Tibial artery (tissue), 4 donors: Measurements from ENCODE around the gene GNPTAB.
"Not testable (repeated sequence)": the region's sequence is repeated elsewhere in the genome, so short reads cannot be mapped to it uniquely, and the experiment has no call there.

Source experiments
- DNase-seq, 2 donors: peaks; one replicate each; pipeline ENCODE4 v3.0.0-alpha.2; 2019
- H3K27ac ChIP-seq, 2 donors: fragments of 200-600 bp; sonication (generic) in 1 of 2; 1 replicate in 1 of 2; 2 replicates in 1 of 2; pipeline ENCODE4 v1.5.1; 2018 to 2019; ENCODE audit warnings: mild to moderate bottlenecking in 1 of 2
- H3K27me3 ChIP-seq, 2 donors: fragments of 200-600 bp; sonication (generic) in 1 of 2; one replicate each; pipeline versions ENCODE4 v1.5.1 to v1.6.0; 2016 to 2019
- H3K36me3 ChIP-seq, 3 donors: fragments of 200-600 bp; sonication (generic) in 2 of 3; one replicate each; pipeline ENCODE4 v1.5.1; 2016 to 2019; ENCODE audit warnings: mild to moderate bottlenecking in 2 of 3
- H3K4me1 ChIP-seq, 4 donors: fragments of 200-600 bp; sonication (generic) in 2 of 4; 1 replicate in 3 of 4; 2 replicates in 1 of 4; pipeline ENCODE4 v1.5.1; 2016 to 2019
- H3K4me3 ChIP-seq, 2 donors: fragments of 200-600 bp; sonication (generic) in 1 of 2; 1 replicate in 1 of 2; 2 replicates in 1 of 2; pipeline ENCODE4 v1.5.1; 2018 to 2019; ENCODE audit warnings: mild to moderate bottlenecking in 2 of 2
- H3K9me3 ChIP-seq, 3 donors: fragments of 200-600 bp; sonication (generic) in 1 of 3; one replicate each; pipeline ENCODE4 v1.5.1; 2016 to 2019
- intact Hi-C: fragments of 100-400 bp; cut with DNase I; formaldehyde crosslinking; loops from one replicate; pipeline ENCODE4 v1.15.0; 2023; ENCODE audit warnings: low total_unique reads
- TF ChIP-seq, protein P1 (sequence below), 2 experiments: fragments of 200-600 bp in 1 of 2; fragments of 450-650 bp in 1 of 2; IDR thresholded peaks; one replicate each; pipeline ENCODE4 v1.5.1; 2017 to 2019; ENCODE audit warnings: antibody characterized with exemption in 2 of 2, mild to moderate bottlenecking in 1 of 2, moderate library complexity in 1 of 2

Gene GNPTAB

DNA sequence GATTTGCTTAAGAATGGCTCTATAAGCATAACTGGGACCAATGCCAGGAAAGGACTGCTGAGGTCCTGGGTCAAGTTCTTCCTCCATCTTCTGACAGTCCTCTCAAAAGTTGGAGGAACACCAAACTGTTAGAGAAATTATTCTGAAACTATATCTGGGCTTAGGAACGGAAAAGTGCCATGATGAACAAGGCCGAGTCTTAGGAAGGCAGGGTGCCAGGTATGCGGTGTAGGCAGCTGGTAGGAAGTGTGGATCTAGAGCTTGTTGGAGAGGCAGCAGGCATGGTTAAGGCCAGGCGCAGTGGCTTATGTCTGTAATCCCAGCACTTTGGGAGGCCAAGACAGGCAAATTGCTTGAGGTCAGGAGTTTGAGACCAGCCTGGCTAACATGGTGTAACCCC, 7.7 kb downstream of the GNPTAB start:
- intact Hi-C loops, result no loop called here
- DNase-seq, result no peak
- Histone ChIP-seq H3K36me3 (no peaks in the 10 kb centered on the region), H3K4me3 (no peak overlapping the region), H3K27me3 (no peaks in the 10 kb centered on the region), H3K27ac (no peak overlapping the region), H3K9me3 (no peaks in the 10 kb centered on the region), H3K4me1 (peaks cover 0 to 19% (median 6%) of the 10 kb centered on the region in 4 donors)
- TF ChIP-seq, protein P1, sequence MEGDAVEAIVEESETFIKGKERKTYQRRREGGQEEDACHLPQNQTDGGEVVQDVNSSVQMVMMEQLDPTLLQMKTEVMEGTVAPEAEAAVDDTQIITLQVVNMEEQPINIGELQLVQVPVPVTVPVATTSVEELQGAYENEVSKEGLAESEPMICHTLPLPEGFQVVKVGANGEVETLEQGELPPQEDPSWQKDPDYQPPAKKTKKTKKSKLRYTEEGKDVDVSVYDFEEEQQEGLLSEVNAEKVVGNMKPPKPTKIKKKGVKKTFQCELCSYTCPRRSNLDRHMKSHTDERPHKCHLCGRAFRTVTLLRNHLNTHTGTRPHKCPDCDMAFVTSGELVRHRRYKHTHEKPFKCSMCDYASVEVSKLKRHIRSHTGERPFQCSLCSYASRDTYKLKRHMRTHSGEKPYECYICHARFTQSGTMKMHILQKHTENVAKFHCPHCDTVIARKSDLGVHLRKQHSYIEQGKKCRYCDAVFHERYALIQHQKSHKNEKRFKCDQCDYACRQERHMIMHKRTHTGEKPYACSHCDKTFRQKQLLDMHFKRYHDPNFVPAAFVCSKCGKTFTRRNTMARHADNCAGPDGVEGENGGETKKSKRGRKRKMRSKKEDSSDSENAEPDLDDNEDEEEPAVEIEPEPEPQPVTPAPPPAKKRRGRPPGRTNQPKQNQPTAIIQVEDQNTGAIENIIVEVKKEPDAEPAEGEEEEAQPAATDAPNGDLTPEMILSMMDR (IDR thresholded peaks at IDR 0.05), result no peak

DNA sequence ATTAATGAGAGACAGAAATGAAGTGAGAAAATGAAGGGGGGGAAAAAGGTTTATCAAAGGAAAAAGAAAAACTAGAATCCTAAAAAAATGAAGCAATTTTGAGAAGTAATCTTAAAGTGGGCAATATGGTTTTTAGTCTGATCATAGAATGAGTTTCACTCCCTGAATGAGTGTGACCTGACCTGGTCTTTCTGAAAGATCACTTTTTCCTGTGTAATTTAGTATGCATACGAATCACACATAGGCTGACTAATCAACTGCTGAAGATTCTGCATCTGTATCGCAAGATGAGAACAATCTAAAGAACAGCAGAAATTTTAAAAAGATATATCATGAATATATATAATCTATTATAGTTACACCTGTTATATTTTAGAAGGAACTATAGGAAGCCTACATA, 11.3 kb downstream of the GNPTAB start:
- Histone ChIP-seq H3K27ac (no peak overlapping the region), H3K4me3 (no peak overlapping the region), H3K4me1 (peaks cover 0 to 7% (median 3%) of the 10 kb centered on the region in 4 donors), H3K36me3 (no peaks in the 10 kb centered on the region), H3K27me3 (no peaks in the 10 kb centered on the region), H3K9me3 (no peaks in the 10 kb centered on the region)
- intact Hi-C loops, result no loop called here
- DNase-seq, result no peak
- TF ChIP-seq, protein P1 (IDR thresholded peaks at IDR 0.05), result no peak

DNA sequence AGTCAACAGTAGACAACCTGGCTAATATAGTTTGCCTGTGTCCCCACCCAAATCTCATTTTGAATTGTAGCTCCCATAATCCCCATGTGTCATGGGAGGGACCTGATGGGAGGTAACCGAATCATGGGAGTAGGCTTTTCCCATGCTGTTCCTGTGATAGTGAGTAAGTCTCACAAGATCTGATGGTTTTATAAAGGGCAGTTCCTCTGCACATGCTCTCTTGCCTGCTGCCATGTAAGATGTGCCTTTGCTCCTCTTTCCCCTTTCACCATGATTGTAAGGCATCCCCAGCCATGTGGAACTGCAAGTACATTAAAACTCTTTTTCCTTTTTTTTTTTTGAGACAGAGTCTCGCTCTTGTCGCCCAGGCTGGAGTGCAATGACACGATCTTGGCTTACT, 12.1 kb downstream of the GNPTAB start:
- H3K27ac ChIP-seq, H3K27me3 ChIP-seq, H3K4me3 ChIP-seq, H3K36me3 ChIP-seq, H3K9me3 ChIP-seq, H3K4me1 ChIP-seq, intact Hi-C loops, DNase-seq: not testable (repeated sequence)

DNA sequence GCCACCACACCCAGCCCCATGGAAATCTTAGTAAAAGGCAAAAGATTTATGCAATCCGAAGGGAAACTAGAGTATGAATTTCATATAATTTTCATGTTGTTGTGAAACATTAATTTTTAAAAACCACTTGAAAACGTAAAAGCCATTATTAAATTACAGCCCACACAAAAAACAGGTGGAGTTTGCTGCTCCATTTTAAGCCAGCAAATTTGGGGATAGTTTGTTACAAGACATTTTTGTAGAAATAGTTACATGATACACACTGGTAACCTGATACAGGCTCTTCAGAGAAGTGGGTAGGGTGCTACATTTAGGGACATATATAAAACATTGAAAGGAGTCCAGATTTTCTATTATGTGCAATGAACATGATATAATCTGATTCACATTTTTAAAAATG, 17.6 kb downstream of the GNPTAB start:
- Histone ChIP-seq H3K36me3 (no peaks in the 10 kb centered on the region), H3K9me3 (no peaks in the 10 kb centered on the region), H3K4me1 (peaks cover 0 to 17% (median 9%) of the 10 kb centered on the region in 4 donors), H3K27ac (no peak overlapping the region), H3K4me3 (no peak overlapping the region), H3K27me3 (no peaks in the 10 kb centered on the region)
- DNase-seq, result no peak
- intact Hi-C loops, result no loop called here
- TF ChIP-seq, protein P1 (IDR thresholded peaks at IDR 0.05), result no peak

DNA sequence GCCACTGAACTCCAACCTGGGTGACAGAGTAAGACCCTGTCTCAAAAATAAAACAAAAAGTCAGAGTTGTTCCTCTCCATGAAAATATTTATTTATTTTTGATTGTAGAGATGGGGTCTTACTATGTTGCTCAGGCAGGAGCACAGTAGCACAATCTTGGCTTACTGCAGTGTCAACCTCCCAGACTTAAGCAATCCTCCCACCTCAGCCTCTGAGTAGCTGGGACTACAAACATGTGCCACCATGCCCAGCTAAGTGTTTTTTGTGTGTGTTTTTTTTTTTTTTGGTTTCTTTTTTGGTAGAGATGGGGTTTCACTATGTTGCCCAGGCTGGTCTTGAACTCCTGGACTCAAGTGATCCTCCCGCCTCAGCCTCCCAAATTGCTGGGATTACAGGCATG, 18.0 kb downstream of the GNPTAB start:
- H3K27ac ChIP-seq, H3K4me3 ChIP-seq, intact Hi-C loops, H3K36me3 ChIP-seq, H3K9me3 ChIP-seq, H3K27me3 ChIP-seq, DNase-seq: not testable (repeated sequence)
- peaks cover 0 to 17% (median 9%) of the 10 kb centered on the region in 4 donors for H3K4me1 ChIP-seq

DNA sequence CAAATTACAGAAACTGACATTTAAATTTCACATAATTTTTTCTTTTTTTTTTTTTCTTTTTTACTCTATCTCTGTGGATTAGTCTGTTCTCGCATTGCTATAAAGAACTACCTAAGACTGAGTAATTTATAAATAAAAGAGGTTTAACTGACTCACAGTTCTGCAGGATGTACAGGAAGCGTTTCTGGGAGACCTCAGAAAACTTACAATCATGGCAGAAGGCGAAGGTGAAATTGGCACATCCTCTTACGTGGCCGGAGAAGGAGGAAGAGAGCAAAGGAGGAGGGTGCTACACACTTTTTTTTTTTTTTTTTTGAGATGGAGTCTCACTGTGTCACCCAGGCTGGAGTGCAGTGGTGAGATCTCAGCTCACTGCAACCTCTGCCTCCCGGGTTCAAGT, 19.4 kb downstream of the GNPTAB start:
- H3K36me3 ChIP-seq, DNase-seq, H3K27ac ChIP-seq, intact Hi-C loops, H3K9me3 ChIP-seq, H3K27me3 ChIP-seq, H3K4me3 ChIP-seq: not testable (repeated sequence)
- H3K4me1 ChIP-seq, result peaks cover 0 to 17% (median 9%) of the 10 kb centered on the region in 4 donors

DNA sequence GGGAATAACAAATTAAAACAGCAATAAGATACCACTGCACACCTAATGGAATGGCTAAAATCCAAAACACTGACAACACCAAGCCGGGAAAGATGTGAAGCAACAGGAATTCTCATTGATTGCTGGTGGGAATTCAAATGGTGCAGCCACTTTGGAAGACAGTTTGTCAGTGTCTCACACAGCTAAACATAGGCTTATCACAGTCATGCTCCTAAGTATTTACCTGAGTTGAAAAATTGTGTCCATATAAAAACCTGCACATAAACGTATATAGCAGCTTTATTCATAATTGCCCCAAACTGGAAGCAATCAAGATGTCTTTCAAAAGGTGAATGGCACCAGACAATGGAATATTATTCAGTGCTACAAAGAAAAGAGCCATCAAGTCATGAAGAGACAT, 21.6 kb downstream of the GNPTAB start:
- no peak overlapping the region for H3K4me3 ChIP-seq
- intact Hi-C loops, result no loop called here
- no peaks in the 10 kb centered on the region for H3K36me3 ChIP-seq
- peaks cover 0 to 21% (median 9%) of the 10 kb centered on the region in 4 donors for H3K4me1 ChIP-seq
- H3K27ac ChIP-seq, result no peak overlapping the region
- TF ChIP-seq, protein P1 (IDR thresholded peaks at IDR 0.05), result no peak
- no peak for DNase-seq
- no peaks in the 10 kb centered on the region for H3K9me3 ChIP-seq
- H3K27me3 ChIP-seq, result no peaks in the 10 kb centered on the region
